Measurements from ENCODE around the gene SLC44A1. TPM values are rescaled to one million over a fixed set of nuclear protein-coding genes. Genes with fewer than 3 reads are reported as not detected.

The SLC44A1 gene
- total and polyA plus RNA-seq, 2 of the 13 experiments (the other 11 are each of a cell fraction or from before 2014, with no cell fraction given): 21.4 to 40.8 TPM

- intact Hi-C loops (cut with micrococcal nuclease; ENCODE audit: unreplicated experiment) (no loop called here), in situ Hi-C loops (cut with HindIII; ENCODE audit: extremely low pct_ligation_motif_present, low pct_unique_long_range_greater_than_20kb) (no loop called here)
- peaks cover 0 to 25% of the 10 kb centered on the region in 2 experiments; a peak in 2 of 5 replicates for H3K36me3 ChIP-seq (replicated peaks in 1 of 2; ENCODE audit: control insufficient read depth in 1 of 2, insufficient read depth in 2 of 2, low read length in 2 of 2)
- DNase-seq (ENCODE audit: low spot score) (no peak), FAIRE-seq (no peak), ATAC-seq (no peak)
- H3K79me2 ChIP-seq (ENCODE audit: insufficient read depth, low read length): no peaks in the 10 kb centered on the region
- H3K4me3 ChIP-seq (replicated peaks in 1 of 3; ENCODE audit: insufficient read depth in 1 of 3, low read depth in 2 of 3, low read length in 3 of 3): no peak overlapping the region
- no peaks in the 10 kb centered on the region for H4K20me1 ChIP-seq (ENCODE audit: insufficient read depth, low read length)
- H3K9ac ChIP-seq (ENCODE audit: insufficient read depth, low read depth, low read length): no peak overlapping the region
- ChIA-PET CTCF (ENCODE audit: low intra/inter-chr PET ratio, low total read pairs) (no interaction called here), POLR2A (no interaction called here)
- no peak overlapping the region for H3K27ac ChIP-seq (ENCODE audit: extremely low read length, insufficient read depth, low read length)
- no peaks in the 10 kb centered on the region for H3K9me3 ChIP-seq (ENCODE audit: low read length)
- no peak overlapping the region for H2AFZ ChIP-seq (ENCODE audit: low read length)
- no peaks in the 10 kb centered on the region for H3K27me3 ChIP-seq (ENCODE audit: control insufficient read depth in 1 of 2, insufficient read depth in 2 of 2, low read length in 2 of 2)
- TF ChIP-seq TEAD3 (CRISPR knock-in tag; optimal IDR thresholded peaks at IDR 0.05; ENCODE audit: borderline replicate concordance): no peak
- peak; percentile 46; the same call in 1 of the 2 replicates for TF ChIP-seq MAFF (IDR thresholded peaks at IDR 0.05; ENCODE audit: low read depth, low read length)
- TF ChIP-seq MAFK (conservative IDR thresholded peaks at IDR 0.05 in 1 of 2, IDR thresholded peaks at IDR 0.05 in 1 of 2; ENCODE audit: low read length in 2 of 2): peak; percentile 51 to 65
- 93% methylated on average over 2 of the region's 2 CpGs for WGBS (ENCODE audit: low lambda C conversion rate)
- H3K4me1 ChIP-seq (ENCODE audit: insufficient read depth, low read length): 0 out of 2 replicates have a peak, but pooled peaks cover 5% of the 10 kb centered on the region
- no TSS peak for BruUV-seq (replicated peaks)
- no peak overlapping the region for H3K4me2 ChIP-seq (ENCODE audit: low read depth, low read length)
Measured at GRCh38 chr9:105473221-105473620, 228.8 kb downstream of the SLC44A1 start.

DNA sequence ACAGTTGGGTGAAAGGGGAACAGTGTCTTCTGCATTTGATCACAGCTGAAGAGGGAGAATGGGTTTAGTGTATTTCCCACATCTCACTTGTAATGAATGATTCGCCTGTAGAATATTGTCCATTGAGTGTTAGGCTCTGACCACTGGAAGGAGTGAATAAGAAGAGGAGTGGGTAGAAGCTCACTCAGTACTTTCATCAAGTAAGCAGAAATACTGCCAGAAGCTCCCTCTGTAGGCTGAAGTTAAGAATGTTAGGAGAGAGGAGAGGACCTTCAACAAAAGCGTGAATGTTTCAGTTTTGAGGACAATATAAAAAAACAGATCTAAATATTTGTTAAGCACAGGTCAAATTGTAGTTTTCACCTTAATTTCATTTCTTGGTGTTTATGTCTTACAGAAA, 230.9 kb downstream of the SLC44A1 start:
- no peaks in the 10 kb centered on the region for H3K27me3 ChIP-seq (ENCODE audit: control insufficient read depth in 1 of 2, insufficient read depth in 2 of 2, low read length in 2 of 2)
- peak; percentile 88 for ATAC-seq
- H3K36me3 ChIP-seq (replicated peaks in 1 of 2; ENCODE audit: control insufficient read depth in 1 of 2, insufficient read depth in 2 of 2, low read length in 2 of 2): peaks cover 0 to 14% of the 10 kb centered on the region in 2 experiments; a peak in 2 of 5 replicates
- no peak overlapping the region for H3K4me2 ChIP-seq (ENCODE audit: low read depth, low read length)
- H4K20me1 ChIP-seq (ENCODE audit: insufficient read depth, low read length): no peaks in the 10 kb centered on the region
- BruUV-seq (replicated peaks): no TSS peak
- no peak for FAIRE-seq
- intact Hi-C loops (cut with micrococcal nuclease; ENCODE audit: unreplicated experiment): loop anchor here (1.0 to 2.0 kb wide), 3 partner anchors 29 to 316 kb away; no protein-coding TSS in a partner anchor
- H3K9me3 ChIP-seq (ENCODE audit: low read length): no peaks in the 10 kb centered on the region
- peak; percentile 39 for DNase-seq (ENCODE audit: low spot score)
- 0 out of 2 replicates have a peak, but pooled peaks cover 5% of the 10 kb centered on the region for H3K4me1 ChIP-seq (ENCODE audit: insufficient read depth, low read length)
- no peak overlapping the region for H2AFZ ChIP-seq (ENCODE audit: low read length)
- ChIA-PET POLR2A (no interaction called here), CTCF (ENCODE audit: low intra/inter-chr PET ratio, low total read pairs) (interaction anchor here (1.8 kb wide), 1 partner anchor 49 kb away, joined by 11 read pairs; no protein-coding TSS in a partner anchor)
- no peak overlapping the region for H3K9ac ChIP-seq (ENCODE audit: insufficient read depth, low read depth, low read length)
- no peak overlapping the region for H3K4me3 ChIP-seq (replicated peaks in 1 of 3; ENCODE audit: insufficient read depth in 1 of 3, low read depth in 2 of 3, low read length in 3 of 3)
- in situ Hi-C loops (cut with HindIII; ENCODE audit: extremely low pct_ligation_motif_present, low pct_unique_long_range_greater_than_20kb): no loop called here
- H3K27ac ChIP-seq (ENCODE audit: extremely low read length, insufficient read depth, low read length): no peak overlapping the region
- H3K79me2 ChIP-seq (ENCODE audit: insufficient read depth, low read length): no peaks in the 10 kb centered on the region
- 84% methylated on average over 2 of the region's 2 CpGs for WGBS (ENCODE audit: low lambda C conversion rate)
- TF ChIP-seq ZBTB49 (CRISPR knock-in tag; IDR thresholded peaks at IDR 0.05; ENCODE audit: borderline replicate concordance) (no peak), CTCF (CRISPR knock-in tag; IDR thresholded peaks at IDR 0.05) (peak; percentile 47), ZNF44 (CRISPR knock-in tag; IDR thresholded peaks at IDR 0.05) (no peak), ZNF616 (CRISPR knock-in tag; IDR thresholded peaks at IDR 0.05; ENCODE audit: low read depth) (no peak), MAF1 (CRISPR knock-in tag; IDR thresholded peaks at IDR 0.05; ENCODE audit: borderline replicate concordance) (no peak), ZBTB8A (CRISPR knock-in tag; IDR thresholded peaks at IDR 0.05; ENCODE audit: borderline replicate concordance, low read depth) (no peak), ISL2 (CRISPR knock-in tag; IDR thresholded peaks at IDR 0.05) (no peak)
- TF ChIP-seq, protein P1, sequence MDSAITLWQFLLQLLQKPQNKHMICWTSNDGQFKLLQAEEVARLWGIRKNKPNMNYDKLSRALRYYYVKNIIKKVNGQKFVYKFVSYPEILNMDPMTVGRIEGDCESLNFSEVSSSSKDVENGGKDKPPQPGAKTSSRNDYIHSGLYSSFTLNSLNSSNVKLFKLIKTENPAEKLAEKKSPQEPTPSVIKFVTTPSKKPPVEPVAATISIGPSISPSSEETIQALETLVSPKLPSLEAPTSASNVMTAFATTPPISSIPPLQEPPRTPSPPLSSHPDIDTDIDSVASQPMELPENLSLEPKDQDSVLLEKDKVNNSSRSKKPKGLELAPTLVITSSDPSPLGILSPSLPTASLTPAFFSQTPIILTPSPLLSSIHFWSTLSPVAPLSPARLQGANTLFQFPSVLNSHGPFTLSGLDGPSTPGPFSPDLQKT (CRISPR knock-in tag; IDR thresholded peaks at IDR 0.05; ENCODE audit: borderline replicate concordance): no peak
